SH-SY5Y (cell line): Measurements from ENCODE around the gene USPL1.

ENCODE experiments used
- GATA2 ChIP-seq: IDR thresholded peaks from 2 replicates; pipeline ENCODE4 v1.6.1; 2011; ENCODE audit warnings: mild to moderate bottlenecking, low read depth, low read length
- GATA3 ChIP-seq: IDR thresholded peaks from 2 replicates; pipeline ENCODE4 v1.6.1; 2011; ENCODE audit warnings: low read depth, mild to moderate bottlenecking, low read length, moderate library complexity

GRCh38 chr13:30675717-30676116, 58.0 kb downstream of the USPL1 start:
- TF ChIP-seq GATA2 = no peak
- no peak for TF ChIP-seq GATA3
